K562 (cell line): ENCODE measurements around the gene MED15. TPM values are rescaled to one million over a fixed set of nuclear protein-coding genes. Genes with fewer than 3 reads are reported as not detected.

Experiments used
- ATAC-seq: fragments of 200-7000 bp; cut with Tn5 transposase; 3 replicates; pipeline ENCODE4 v1.9.1; 2020; ENCODE audit warnings: moderate library complexity
- BruUV-seq: library from RNA; stranded (reverse); fragments of 400-500 nt; replicated peaks from 2 replicates; lab custom pipeline; 2021; lab: Mats Ljungman, UMichigan
- CTCF ChIA-PET: fragments of 300-600 bp; formaldehyde crosslinking; extraction: SDS; loops from one replicate; lab custom pipeline; 2021; ENCODE audit warnings: low intra/inter-chr PET ratio; lab: Yijun Ruan, JAX
- POLR2A ChIA-PET: fragments of 300-600, 350-650 bp; sonication (Branson Sonifier 250); formaldehyde crosslinking; extraction: SDS; loops from one replicate; lab custom pipeline; 2021; ENCODE audit warnings: antibody characterized with exemption, inconsistent platforms; lab: Yijun Ruan, JAX
- DNase-seq, 4 experiments: peaks; one replicate each; pipeline versions ENCODE4 v3.0.0 to v3.0.0-alpha.2; 2011 to 2018; ENCODE audit warnings: low spot score in 3 of 4, mixed read lengths in 3 of 4; ENCODE audit errors: extremely low read depth in 1 of 4
- FAIRE-seq: peaks from 2 replicates; lab custom pipeline; 2011; peaks lifted over from hg19 to GRCh38; lab: Jason Lieb, UNC
- H2AFZ ChIP-seq: 2 replicates; pipeline ENCODE4 v1.6.0; 2011; ENCODE audit warnings: low read depth, low read length, control low read depth, inconsistent platforms
- H3K27ac ChIP-seq: fragments of 200-600 bp; 3 replicates; pipeline ENCODE4 v1.8.0; 2011; ENCODE audit warnings: low read depth, mild to moderate bottlenecking, control low read depth, inconsistent platforms, low read length, moderate library complexity, mixed read lengths; ENCODE audit errors: extremely low read depth
- H3K27me3 ChIP-seq, 2 experiments: fragments of 300-600 bp in 1 of 2; 2 replicates in 1 of 2; 3 replicates in 1 of 2; pipeline versions ENCODE4 v1.6.0 to v1.8.0; 2011; ENCODE audit warnings: inconsistent platforms in 2 of 2, low read length in 2 of 2, mild to moderate bottlenecking in 1 of 2, mixed read lengths in 1 of 2, moderate library complexity in 1 of 2; ENCODE audit not compliant: control insufficient read depth in 2 of 2, insufficient read depth in 2 of 2
- H3K36me3 ChIP-seq: fragments of 300-600 bp; 3 replicates; pipeline ENCODE4 v1.8.0; 2011; ENCODE audit warnings: mild to moderate bottlenecking, low read length, inconsistent platforms; ENCODE audit not compliant: control insufficient read depth, insufficient read depth
- H3K4me1 ChIP-seq, 2 experiments: fragments of 200-600 bp in 1 of 2; replicated peaks in 1 of 2; 2 replicates in 1 of 2; 3 replicates in 1 of 2; pipeline versions ENCODE4 v1.5.1 to v1.8.0; 2011; ENCODE audit warnings: inconsistent platforms in 2 of 2, low read length in 2 of 2, mild to moderate bottlenecking in 1 of 2, mixed read lengths in 1 of 2, moderate library complexity in 1 of 2; ENCODE audit not compliant: control insufficient read depth in 2 of 2, insufficient read depth in 2 of 2
- H3K4me2 ChIP-seq: 2 replicates; pipeline ENCODE4 v1.6.1; 2011; ENCODE audit warnings: low read length, control low read depth, inconsistent platforms, mixed read lengths; ENCODE audit not compliant: insufficient read depth
- H3K4me3 ChIP-seq: fragments of 200-600 bp; sonication (generic), shearing (Covaris generic); 2 replicates; pipeline ENCODE4 v1.5.1; 2016; ENCODE audit warnings: control low read depth, inconsistent platforms
- H3K79me2 ChIP-seq: fragments of 200-600 bp; 3 replicates; pipeline ENCODE4 v1.8.0; 2011; ENCODE audit warnings: low read length, inconsistent platforms; ENCODE audit not compliant: control insufficient read depth, insufficient read depth
- H3K9ac ChIP-seq, 2 experiments: 2 replicates each; pipeline versions ENCODE4 v1.6.0 to v1.6.1; 2011; ENCODE audit warnings: low read depth in 2 of 2, low read length in 2 of 2, control low read depth in 1 of 2, inconsistent platforms in 1 of 2, mild to moderate bottlenecking in 1 of 2, mixed read lengths in 1 of 2; ENCODE audit not compliant: insufficient read depth in 1 of 2
- H3K9me1 ChIP-seq: one replicate; pipeline ENCODE4 v1.6.0; 2011; ENCODE audit warnings: inconsistent platforms, mild to moderate bottlenecking, low read length, moderate library complexity; ENCODE audit not compliant: control insufficient read depth, insufficient read depth
- H3K9me3 ChIP-seq: replicated peaks from 2 replicates; pipeline ENCODE4 v1.5.1; 2011; ENCODE audit warnings: low read depth, low read length, inconsistent platforms; ENCODE audit not compliant: control insufficient read depth, insufficient read depth
- H4K20me1 ChIP-seq: replicated peaks from 2 replicates; pipeline ENCODE4 v1.6.1; 2011; ENCODE audit warnings: low read length, inconsistent platforms, mixed read lengths; ENCODE audit not compliant: control insufficient read depth, insufficient read depth
- HINFP ChIP-seq: fragments of 450-650 bp; conservative IDR thresholded peaks from 2 replicates; pipeline ENCODE4 v1.6.1; 2016; ENCODE audit warnings: missing genetic modification characterization, low read depth, mild to moderate bottlenecking, control low read depth, missing compliant biosample characterization
- HMBOX1 ChIP-seq: sonication (generic); IDR thresholded peaks from 2 replicates; pipeline ENCODE4 v1.6.1; 2016
- HNRNPLL ChIP-seq: fragments of 200-400 bp; formaldehyde crosslinking; IDR thresholded peaks from 2 replicates; pipeline ENCODE4 v1.6.1; 2017; ENCODE audit warnings: low read length, low read depth, mild to moderate bottlenecking; ENCODE audit not compliant: poor library complexity, severe bottlenecking
- IRF2 ChIP-seq: sonication (generic); formaldehyde crosslinking; IDR thresholded peaks from 2 replicates; pipeline ENCODE4 v1.8.1; 2022; ENCODE audit warnings: mild to moderate bottlenecking, missing genetic modification reagents
- MAFF ChIP-seq: IDR thresholded peaks from 2 replicates; pipeline ENCODE4 v1.6.1; 2012; ENCODE audit warnings: low read length, improper control_type of control experiment
- RBM17 ChIP-seq: fragments of 200-400 bp; formaldehyde crosslinking; IDR thresholded peaks from 2 replicates; pipeline ENCODE4 v1.6.1; 2017; ENCODE audit warnings: low read depth, mild to moderate bottlenecking, low read length, borderline replicate concordance
- RNF2 ChIP-seq: sonication (generic); IDR thresholded peaks from 2 replicates; pipeline ENCODE4 v1.6.1; 2016
- STAT5A ChIP-seq: IDR thresholded peaks from 2 replicates; pipeline ENCODE4 v1.6.1; 2012; ENCODE audit warnings: low read length, inconsistent platforms, borderline replicate concordance
- ZNF12 ChIP-seq: sonication (generic); formaldehyde crosslinking; IDR thresholded peaks from 2 replicates; pipeline ENCODE4 v1.4.0; 2020; ENCODE audit warnings: mild to moderate bottlenecking, missing genetic modification reagents
- ZNF184 ChIP-seq: sonication (generic); formaldehyde crosslinking; IDR thresholded peaks from 2 replicates; pipeline ENCODE4 v1.5.0; 2020; ENCODE audit warnings: missing genetic modification reagents
- ZNF212 ChIP-seq: fragments of 450-650 bp; formaldehyde crosslinking; IDR thresholded peaks from 2 replicates; pipeline ENCODE4 v1.4.0; 2020; ENCODE audit warnings: mild to moderate bottlenecking
- ZNF239 ChIP-seq: fragments of 250-450 bp; sonication (Bioruptor Pico); IDR thresholded peaks from 2 replicates; pipeline ENCODE4 v1.4.0; 2020; ENCODE audit warnings: mild to moderate bottlenecking
- ZNF311 ChIP-seq: fragments of 250-450 bp; sonication (Bioruptor Pico); IDR thresholded peaks from 2 replicates; pipeline ENCODE4 v1.4.0; 2020; ENCODE audit warnings: mild to moderate bottlenecking, moderate library complexity
- ZNF584 ChIP-seq: fragments of 200-800 bp; sonication (Bioruptor generic); IDR thresholded peaks from 2 replicates; pipeline ENCODE4 v1.6.1; 2016; ENCODE audit warnings: low read depth, mild to moderate bottlenecking, missing genetic modification characterization, missing compliant biosample characterization
- ZNF696 ChIP-seq: fragments of 250-450 bp; sonication (Bioruptor Pico); conservative IDR thresholded peaks from 2 replicates; pipeline ENCODE4 v1.4.0; 2020; ENCODE audit warnings: mild to moderate bottlenecking, moderate library complexity
- ZNF785 ChIP-seq: fragments of 250-450 bp; sonication (Bioruptor Pico); IDR thresholded peaks from 2 replicates; pipeline ENCODE4 v1.4.0; 2020; ENCODE audit warnings: mild to moderate bottlenecking
- WGBS: fragments of 100-300 bp; shearing (Covaris generic); methylation state at CpG from one replicate; pipeline ENCODE4 v1.1.6; 2016; ENCODE audit warnings: low coverage, mixed read lengths; ENCODE audit not compliant: insufficient coverage; ENCODE audit errors: missing lambda C conversion rate; 5-methylcytosine and 5-hydroxymethylcytosine counted together
- in situ Hi-C: fragments of 300-500 bp; cut with MboI; formaldehyde crosslinking; loops from 4 replicates; pipeline ENCODE4 v1.15.0; 2018; ENCODE audit warnings: inconsistent platforms, mixed read lengths
- intact Hi-C: fragments of 100-400 bp; cut with micrococcal nuclease; formaldehyde crosslinking; loops from 2 replicates; pipeline ENCODE4 v1.14.2; 2022
- polyA plus RNA-seq, 8 experiments: library from polyadenylated mRNA; depleted of rRNA in 4 of 8; stranded (reverse) in 5 of 8; unstranded in 3 of 8; fragments of >200 nt; fragmentation: Nextera tagmentation in 2 of 8; fragmentation: Illumina TruSeq in 1 of 8; extraction: Ambion mirVana in 2 of 8; extraction: Trizol in 1 of 8; gene quantifications; 2 replicates each; pipeline versions ENCODE4 v1.2.1 to v1.2.3, GENCODE V29; 2011 to 2014; ENCODE audit warnings: inconsistent platforms in 1 of 8, missing spikeins in 1 of 8
- total RNA-seq, 7 experiments: library from RNA; depleted of rRNA in 6 of 7; stranded (reverse); fragments of >200 nt in 6 of 7; fragmentation: Illumina TruSeq in 2 of 7; extraction: Trizol in 2 of 7; gene quantifications; 2 replicates each; pipeline versions ENCODE4 v1.2.1 to v1.2.3, GENCODE V29; 2011 to 2021; ENCODE audit warnings: low replicate concordance in 1 of 7
- TF ChIP-seq, protein P1 (sequence below): fragments of 450-650 bp; IDR thresholded peaks from 2 replicates; pipeline ENCODE4 v1.7.0; 2016; ENCODE audit warnings: borderline replicate concordance
- TF ChIP-seq, protein P2 (sequence below): fragments of 450-650 bp; IDR thresholded peaks from 2 replicates; pipeline ENCODE4 v1.6.1; 2016; ENCODE audit warnings: missing biosample characterization, missing genetic modification characterization

MED15 gene
- total and polyA plus RNA-seq, 9 of the 15 experiments (the other 6 are each of a cell fraction or from before 2014, with no cell fraction given), result 4.0 to 271 (median 60.1) TPM

- Histone ChIP-seq H3K36me3 (peaks cover 98% of the 10 kb centered on the region), H3K9me1 (peaks cover 21% of the 10 kb centered on the region), H3K27ac (no peak overlapping the region), H4K20me1 (peaks cover 62% of the 10 kb centered on the region), H3K4me2 (no peak overlapping the region), H2AFZ (no peak overlapping the region), H3K4me3 (no peak overlapping the region), H3K9ac (peak overlapping the region in 1 of 2 experiments; percentile 78; a peak in 2 of 4 replicates), H3K79me2 (no peaks in the 10 kb centered on the region), H3K27me3 (no peaks in the 10 kb centered on the region), H3K4me1 (peaks cover 10 to 32% of the 10 kb centered on the region in 2 experiments), H3K9me3 (no peaks in the 10 kb centered on the region)
- TSS peak; percentile 2 for BruUV-seq
- ATAC-seq (no peak), FAIRE-seq (no peak), DNase-seq (no peak)
- POLR2A ChIA-PET, result interaction anchor here (0.6 to 68.9 kb wide), 11 partner anchors 8 to 107 kb away, joined by 3 to 1693 read pairs (median 3); partner anchors contain the start of gene MED15
- in situ Hi-C loops, result no loop called here
- intact Hi-C loops, result no loop called here
- CTCF ChIA-PET, result interaction anchor here (1.3 to 2.0 kb wide), 2 partner anchors 12 to 158 kb away, joined by 8 to 11 read pairs; no protein-coding TSS in a partner anchor
- WGBS, result 93% methylated on average over 6 of the region's 6 CpGs
- TF ChIP-seq ZNF184 (no peak), HNRNPLL (no peak), ZNF311 (CRISPR knock-in tag) (no peak), MAFF (no peak), STAT5A (no peak), ZNF12 (CRISPR knock-in tag) (0 out of 2 replicates have a peak, but pooled peaks have one; percentile 52), ZNF239 (CRISPR knock-in tag) (no peak), ZNF212 (CRISPR knock-in tag) (peak; percentile 66; the same call in 1 of the 2 replicates), ZNF696 (CRISPR knock-in tag) (0 out of 2 replicates have a peak, but pooled peaks have one; percentile 55), RNF2 (no peak), HMBOX1 (no peak), HINFP (no peak), IRF2 (CRISPR knock-in tag) (no peak), ZNF785 (CRISPR knock-in tag) (no peak), RBM17 (no peak), ZNF584 (CRISPR knock-in tag) (no peak)
- TF ChIP-seq, protein P1, sequence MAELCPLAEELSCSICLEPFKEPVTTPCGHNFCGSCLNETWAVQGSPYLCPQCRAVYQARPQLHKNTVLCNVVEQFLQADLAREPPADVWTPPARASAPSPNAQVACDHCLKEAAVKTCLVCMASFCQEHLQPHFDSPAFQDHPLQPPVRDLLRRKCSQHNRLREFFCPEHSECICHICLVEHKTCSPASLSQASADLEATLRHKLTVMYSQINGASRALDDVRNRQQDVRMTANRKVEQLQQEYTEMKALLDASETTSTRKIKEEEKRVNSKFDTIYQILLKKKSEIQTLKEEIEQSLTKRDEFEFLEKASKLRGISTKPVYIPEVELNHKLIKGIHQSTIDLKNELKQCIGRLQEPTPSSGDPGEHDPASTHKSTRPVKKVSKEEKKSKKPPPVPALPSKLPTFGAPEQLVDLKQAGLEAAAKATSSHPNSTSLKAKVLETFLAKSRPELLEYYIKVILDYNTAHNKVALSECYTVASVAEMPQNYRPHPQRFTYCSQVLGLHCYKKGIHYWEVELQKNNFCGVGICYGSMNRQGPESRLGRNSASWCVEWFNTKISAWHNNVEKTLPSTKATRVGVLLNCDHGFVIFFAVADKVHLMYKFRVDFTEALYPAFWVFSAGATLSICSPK, result no peak
- TF ChIP-seq, protein P2, sequence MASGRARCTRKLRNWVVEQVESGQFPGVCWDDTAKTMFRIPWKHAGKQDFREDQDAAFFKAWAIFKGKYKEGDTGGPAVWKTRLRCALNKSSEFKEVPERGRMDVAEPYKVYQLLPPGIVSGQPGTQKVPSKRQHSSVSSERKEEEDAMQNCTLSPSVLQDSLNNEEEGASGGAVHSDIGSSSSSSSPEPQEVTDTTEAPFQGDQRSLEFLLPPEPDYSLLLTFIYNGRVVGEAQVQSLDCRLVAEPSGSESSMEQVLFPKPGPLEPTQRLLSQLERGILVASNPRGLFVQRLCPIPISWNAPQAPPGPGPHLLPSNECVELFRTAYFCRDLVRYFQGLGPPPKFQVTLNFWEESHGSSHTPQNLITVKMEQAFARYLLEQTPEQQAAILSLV (tag), result no peak
Observed at GRCh38 chr22:20575724-20576444, 68.5 kb downstream of the MED15 start.
